NCI-H69 (cell line): ENCODE results near the gene PSD4.

Experiments
- DNase-seq: peaks from one replicate; lab custom pipeline; 2025; lab: John Stamatoyannopoulos, UW

Gene PSD4

GRCh38 chr2:113142290-113142689 is 31.5 kb upstream of the PSD4 start:
- DNase-seq, result no peak

- DNase-seq, result no peak
These were observed 29.5 kb upstream of the PSD4 start for GRCh38 chr2:113144259-113144658.

GRCh38 chr2:113148606-113149552 is 24.9 kb upstream of the PSD4 start:
- no peak for DNase-seq

DNA sequence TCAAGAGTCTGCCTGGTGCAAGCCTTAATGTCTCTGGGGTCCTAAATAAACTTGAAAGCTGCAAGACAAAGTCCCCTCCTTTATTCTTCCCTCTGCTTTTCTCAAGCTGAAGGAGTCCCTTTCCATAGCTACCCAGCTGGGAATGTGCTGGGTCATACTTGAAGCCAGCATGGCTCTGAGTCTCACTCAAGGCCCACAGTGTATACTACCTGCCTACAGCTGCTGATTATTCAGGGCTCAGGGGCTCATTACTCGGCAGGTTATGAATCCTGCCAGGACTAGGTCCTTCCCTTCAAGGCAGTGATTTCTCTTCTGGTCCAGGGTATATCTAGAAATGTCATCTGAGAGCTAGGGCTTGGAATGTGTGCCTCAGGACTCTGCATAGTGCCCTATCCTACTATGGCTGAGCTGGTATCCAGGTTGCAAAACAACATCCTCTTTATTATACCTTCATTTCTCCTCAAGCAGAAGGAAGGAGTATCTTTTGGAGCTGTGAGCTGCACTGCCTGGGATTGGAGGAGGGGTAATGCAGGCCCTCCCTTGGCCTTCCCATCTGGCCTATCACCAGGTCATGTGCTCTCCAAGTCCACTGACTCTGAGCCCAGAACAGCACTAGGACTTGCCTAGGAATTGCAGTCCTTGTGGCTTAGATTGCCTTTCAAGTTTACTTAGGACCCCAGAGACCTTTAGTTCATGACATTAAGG is 24.1 kb upstream of the PSD4 start:
- no peak for DNase-seq

GRCh38 chr2:113150258-113150601 is 23.5 kb upstream of the PSD4 start:
- DNase-seq, result no peak

DNA sequence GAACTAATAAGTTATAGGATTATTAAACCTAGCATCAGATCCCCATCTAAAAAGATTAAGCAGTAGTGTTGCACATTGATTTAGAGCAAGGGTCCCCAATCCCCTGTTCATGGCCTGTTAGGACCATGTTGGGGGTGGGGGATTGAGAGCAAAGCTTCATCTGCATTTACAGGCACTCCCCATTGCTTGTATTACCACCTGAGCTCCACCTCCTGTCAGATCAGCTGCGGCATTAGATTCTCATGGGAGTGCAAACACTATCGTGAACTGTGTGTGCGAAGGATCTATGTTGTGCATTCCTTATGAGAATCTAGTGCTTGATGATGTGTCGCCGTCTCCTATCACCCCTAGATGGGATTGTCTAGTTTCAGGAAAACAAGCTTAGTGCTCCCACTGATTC is 18.4 kb upstream of the PSD4 start:
- DNase-seq, result no peak

GRCh38 chr2:113156278-113157117 is 17.3 kb upstream of the PSD4 start:
- DNase-seq, result peak; percentile 8

DNA sequence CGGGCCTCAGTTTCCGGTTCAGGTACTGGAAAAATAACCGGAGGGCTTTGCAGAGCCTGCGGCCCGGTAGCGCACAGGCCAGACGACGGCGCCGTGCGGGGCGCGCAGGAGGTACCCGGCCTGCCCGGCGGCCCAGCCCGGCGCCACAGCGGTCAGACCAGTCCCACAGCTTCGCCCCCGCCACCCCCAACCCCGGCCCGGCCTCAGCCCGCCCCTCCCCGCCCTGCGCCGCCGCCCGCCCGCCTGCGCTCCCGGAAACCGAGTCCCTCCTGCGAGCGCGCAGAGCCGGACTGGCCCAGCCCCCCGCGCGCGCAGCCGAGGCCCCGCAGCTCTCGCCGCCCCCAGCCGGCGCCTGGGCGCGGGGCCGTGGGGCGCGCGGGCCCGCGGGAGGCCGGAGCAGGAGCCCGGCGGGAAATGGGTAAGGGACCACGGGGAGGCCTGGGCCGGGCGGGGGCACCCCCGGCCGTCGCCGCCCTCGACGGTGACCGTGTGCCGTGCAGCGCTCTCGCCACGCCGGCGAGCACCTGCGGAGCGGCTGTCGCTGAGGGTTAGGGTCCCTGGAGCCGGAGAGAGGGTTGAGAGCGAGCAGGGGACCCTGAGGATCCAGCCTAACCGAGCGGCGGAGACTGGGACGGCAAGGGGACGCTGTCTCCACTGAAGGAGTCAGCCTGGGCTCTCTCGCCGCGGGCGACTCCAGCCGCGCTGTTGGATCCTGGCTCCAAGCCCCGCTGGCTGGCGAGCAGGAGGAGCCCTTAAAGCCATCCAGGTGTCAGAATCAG is 16.5 kb upstream of the PSD4 start:
- DNase-seq, result peak; percentile 60

GRCh38 chr2:113157897-113158753 is 15.6 kb upstream of the PSD4 start:
- peak; percentile 5 for DNase-seq

DNA sequence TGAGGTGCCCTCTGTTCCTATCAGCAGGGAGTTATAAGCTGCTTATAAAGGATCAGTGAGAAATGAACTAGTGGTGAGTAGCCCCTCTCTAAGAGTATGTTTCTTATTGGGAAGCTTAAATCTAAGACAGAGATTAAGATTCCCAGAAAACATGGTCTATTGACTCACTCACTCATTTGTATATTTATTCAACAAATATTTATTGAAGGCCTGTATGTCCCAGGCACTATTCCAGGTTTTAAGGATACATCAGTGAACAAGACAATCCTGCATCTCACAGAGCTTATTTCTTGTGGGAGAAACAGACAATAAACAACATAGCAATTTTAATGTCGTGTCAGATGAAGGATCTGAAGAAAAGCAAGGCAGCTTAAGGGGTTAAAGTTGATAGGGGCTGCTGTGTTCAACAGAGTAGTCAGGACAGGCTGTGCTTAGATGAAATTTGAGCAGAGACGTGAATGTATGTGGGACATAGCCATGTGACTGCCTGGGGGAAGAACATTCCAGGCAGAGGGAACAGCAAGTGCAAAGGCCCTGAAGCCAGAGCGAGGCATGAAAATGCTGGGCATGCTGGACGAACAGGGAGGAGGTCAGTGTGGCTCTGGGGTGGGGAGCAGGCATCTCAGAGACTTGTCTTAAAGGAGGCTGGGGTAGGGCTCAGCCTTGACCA is 14.8 kb upstream of the PSD4 start:
- DNase-seq, result no peak

GRCh38 chr2:113160248-113160647 is 13.5 kb upstream of the PSD4 start:
- no peak for DNase-seq

DNA sequence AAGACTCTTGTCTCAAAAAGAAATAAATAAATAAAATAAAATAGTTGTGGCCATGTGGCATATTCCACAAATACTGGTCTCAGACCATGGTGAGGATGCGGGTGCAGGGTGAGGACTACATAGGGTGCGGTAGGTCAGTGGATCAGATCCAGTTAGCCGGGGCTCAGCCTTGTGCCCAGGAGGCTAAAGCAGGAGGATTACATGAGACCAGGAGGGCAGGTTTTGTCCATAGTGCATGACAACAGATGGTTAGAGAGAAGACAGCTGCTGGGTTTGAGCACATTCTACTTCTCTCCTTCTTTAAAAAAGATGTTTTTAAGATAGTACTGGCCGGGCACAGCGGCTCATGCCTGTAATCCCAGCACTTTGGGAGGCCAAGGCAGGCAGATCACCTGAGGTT is 12.8 kb upstream of the PSD4 start:
- DNase-seq, result no peak

- DNase-seq, result no peak
These were observed 11.6 kb upstream of the PSD4 start for GRCh38 chr2:113162173-113162572.

DNA sequence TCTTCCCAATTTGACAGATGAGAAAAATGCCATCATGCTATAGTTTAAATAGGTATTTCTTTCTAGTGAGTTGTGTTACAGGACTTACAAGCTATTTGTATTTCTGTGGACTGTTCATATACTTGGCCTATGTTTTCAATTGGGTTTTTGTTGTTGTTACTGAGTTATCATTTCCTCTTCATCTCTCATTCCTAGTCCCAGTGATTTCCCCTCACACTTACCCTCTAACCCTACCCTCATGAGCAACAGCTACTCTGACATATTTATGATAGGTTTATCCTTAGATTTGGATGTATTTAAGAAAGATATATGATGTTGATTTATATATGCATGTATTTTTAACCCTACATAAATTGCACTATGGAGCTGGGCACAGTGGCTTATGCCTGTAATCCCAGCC is 10.9 kb upstream of the PSD4 start:
- DNase-seq, result no peak

DNA sequence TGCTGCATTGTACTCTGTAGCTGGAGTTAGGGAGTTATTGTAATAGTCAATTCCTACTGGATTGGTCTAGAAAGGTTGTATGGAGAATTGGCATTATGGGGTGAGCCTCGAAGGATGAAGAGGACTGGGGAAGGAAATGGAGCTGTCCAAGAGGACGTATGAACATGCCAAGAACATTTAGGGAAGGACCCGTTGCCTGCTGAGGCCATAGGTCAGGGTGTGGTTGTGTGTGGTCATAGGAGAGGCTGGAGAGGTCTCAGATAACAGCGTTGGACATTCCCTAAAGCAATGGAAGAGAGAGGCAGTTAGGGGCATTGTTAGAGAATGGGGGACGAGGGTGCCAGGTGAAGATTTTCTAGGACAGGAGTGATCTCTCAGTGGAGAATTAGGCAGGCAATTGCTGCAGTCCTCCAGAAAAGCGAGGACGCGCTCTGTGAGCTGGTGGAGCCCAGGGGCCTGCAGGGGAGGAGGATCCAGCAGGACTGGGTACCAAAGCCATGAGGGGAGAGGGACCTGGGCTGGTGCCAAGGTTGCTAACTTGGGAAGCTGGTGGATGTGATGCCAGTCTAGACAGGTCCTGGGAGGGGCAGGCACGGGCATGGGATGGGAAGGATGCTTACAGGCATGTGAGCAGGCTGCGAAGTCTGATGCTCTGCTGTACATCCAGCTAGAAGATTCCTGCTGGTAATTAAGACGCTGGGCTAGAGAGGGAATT is 9.4 kb upstream of the PSD4 start:
- DNase-seq, result no peak

- DNase-seq, result no peak
These were observed 8.7 kb upstream of the PSD4 start for GRCh38 chr2:113164930-113165585.

- no peak for DNase-seq
These were observed 7.6 kb upstream of the PSD4 start for GRCh38 chr2:113166187-113166645.

DNA sequence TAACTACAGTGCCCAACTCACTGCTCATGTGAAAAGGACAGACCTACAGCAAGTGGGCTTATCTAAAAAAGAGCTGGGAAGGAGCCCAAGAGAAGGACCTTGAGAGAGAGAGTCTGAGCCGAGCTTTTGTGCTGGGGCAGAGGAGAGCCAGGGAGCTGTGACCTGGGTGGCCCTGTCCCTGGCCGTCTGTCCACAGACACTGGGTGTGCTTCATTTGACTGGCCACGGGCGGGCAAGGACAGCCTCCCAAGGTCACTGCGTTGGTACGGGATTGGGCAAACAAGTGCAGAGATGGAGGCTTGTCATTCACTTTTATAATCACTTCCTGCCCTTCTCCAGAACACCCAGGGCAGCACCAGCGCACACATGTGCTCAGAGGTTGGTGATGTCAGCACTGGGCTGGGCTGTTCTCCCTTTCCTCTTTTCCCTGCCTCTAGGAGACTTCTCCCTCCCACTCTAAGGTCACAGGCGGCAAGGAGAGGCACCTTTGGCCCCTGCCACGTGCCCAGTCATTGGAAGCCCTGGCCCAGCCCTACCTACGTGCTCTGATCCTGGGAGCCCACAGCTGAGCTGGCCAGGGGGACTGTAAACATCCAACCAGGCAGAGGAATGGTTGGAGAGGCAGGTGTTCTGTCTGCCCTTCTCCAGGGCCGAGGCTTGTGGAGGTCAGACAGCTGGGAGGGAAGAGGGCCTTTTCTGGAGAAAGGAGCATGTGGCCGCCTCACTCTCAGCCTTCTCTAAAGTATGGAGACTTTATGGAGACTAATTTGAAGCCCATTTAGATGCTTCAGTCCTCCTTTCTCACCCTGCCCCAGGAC is 6.4 kb upstream of the PSD4 start:
- DNase-seq, result peak; percentile 1
